GM12875 (cell line): ENCODE data around the gene CACNA1C.

Experiments
- H3K4me3 ChIP-seq: one replicate; pipeline ENCODE4 v1.5.1; 2011; ENCODE audit warnings: low read depth, low read length, control low read depth
- CTCF ChIP-seq: IDR thresholded peaks from 2 replicates; pipeline ENCODE4 v1.5.1; 2011; ENCODE audit warnings: low read depth, mild to moderate bottlenecking, control low read depth, inconsistent platforms, low read length, moderate library complexity, borderline replicate concordance; ENCODE audit not compliant: insufficient read depth

The CACNA1C gene

GRCh38 chr12:2647186-2647585 lies 594.4 kb downstream of the CACNA1C start:
- H3K4me3 ChIP-seq = no peak overlapping the region
- no peak for TF ChIP-seq CTCF

DNA sequence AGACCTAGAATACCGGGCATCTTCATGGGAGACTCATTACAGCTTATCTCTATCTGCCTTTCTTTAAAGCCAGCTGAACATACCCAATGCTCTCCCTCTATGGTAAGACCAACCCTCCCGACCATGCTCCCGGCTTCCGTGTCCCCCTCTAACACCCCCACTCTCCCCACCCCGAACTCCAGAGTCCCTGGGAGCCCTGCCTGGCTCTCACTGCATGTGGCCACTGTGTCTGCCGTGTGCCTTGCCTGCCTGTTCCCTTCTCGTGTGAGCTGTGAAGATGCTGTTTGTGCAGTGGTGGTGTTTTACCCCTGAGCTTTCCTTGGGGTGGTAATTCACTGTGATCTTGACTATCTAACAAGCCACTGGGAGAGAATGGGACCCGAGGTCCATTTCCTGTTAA lies 595.6 kb downstream of the CACNA1C start:
- no peak for TF ChIP-seq CTCF
- H3K4me3 ChIP-seq = no peak overlapping the region

DNA sequence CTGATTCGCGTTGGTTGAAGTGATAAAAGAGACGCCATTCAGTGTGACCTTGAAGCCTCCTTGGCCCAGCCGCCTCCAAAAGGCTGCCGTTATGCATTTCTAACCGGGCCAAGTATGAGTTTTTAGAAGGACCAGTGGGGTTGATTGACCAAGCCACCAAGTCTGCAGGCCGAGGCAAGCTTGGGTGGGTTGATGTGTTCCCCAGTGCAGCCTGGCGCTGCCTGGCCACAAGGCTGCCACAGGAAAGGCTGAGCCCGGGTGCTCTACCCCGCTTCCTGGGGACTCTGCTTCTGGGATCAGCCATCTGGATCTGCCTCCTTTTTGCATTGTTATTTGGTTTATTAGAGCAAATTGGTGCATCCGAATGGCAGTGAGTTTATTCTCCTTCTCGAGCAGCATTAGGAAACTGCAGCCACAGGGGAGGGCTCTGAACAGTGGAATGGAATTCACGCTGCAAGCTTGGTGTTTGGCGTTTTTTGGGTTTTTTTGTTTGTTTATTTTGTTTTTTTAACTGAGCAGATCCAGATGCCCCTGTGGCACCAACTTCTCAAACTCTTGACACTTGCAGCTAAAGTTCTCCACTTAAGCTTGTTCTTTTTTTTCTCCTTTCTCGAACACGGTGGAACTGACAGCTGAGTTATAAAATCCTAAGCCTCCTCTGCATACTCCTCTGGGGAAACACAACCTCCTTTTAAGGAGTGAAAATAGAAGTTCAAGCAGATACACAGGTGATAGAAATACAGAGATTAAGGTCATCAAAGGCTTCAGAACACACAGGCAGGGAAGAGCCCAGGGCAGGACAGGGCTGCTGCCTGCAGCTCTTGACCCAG lies 596.6 kb downstream of the CACNA1C start:
- no peak for TF ChIP-seq CTCF
- no peak overlapping the region for H3K4me3 ChIP-seq

- no peak overlapping the region for H3K4me3 ChIP-seq
- TF ChIP-seq CTCF = no peak
Observed at GRCh38 chr12:2650261-2651067, 597.7 kb downstream of the CACNA1C start.

DNA sequence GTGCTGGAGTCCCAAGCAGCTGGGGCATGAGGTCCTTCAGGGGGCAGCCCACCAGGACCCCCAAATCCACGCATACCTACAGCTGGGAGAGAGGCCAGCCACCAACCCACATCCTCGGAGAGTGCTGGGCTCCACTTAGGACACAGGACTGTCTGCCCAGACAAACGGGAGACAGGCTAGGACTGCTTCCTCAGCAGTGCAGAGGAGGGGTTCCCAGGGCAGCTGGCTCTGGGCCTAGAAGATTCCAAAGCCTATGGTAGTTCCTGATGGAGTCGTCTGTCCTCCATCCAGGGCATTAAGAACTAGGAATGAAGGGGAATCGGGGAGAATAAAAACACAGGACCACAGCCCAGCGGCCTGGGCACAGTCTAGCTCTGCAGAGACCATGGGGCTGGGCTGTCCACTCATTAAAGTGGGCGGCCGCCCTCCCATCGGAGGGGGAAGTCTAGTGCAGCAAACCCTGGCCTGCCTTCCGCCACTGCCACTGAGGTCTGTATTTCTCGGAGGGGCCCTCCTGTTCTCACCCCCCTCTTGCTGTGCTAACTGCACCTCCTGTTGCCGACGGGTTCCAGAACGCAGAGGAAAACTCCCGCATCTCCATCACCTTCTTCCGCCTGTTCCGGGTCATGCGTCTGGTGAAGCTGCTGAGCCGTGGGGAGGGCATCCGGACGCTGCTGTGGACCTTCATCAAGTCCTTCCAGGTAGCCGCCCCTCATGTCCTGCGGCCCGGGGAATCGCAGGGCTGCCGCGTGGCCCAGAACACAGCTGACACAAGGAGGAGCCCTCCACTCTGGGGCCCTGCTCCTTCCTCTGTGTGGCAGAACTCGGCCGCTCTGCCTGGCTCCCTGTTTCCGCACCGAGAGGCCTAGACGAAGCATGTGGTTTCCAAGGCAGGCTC lies 598.5 kb downstream of the CACNA1C start:
- no peak for TF ChIP-seq CTCF
- no peak overlapping the region for H3K4me3 ChIP-seq

GRCh38 chr12:2652011-2652400 lies 599.2 kb downstream of the CACNA1C start:
- TF ChIP-seq CTCF = no peak

More at GRCh38 chr12:2652011-2652400, 599.2 kb downstream of the CACNA1C start:
- H3K4me3 ChIP-seq = no peak overlapping the region
